Left lung (tissue), 10 donors: ENCODE measurements around the gene BICDL1. TPM values are rescaled to one million over a fixed set of nuclear protein-coding genes. Genes with fewer than 3 reads are reported as not detected.
A peak's percentile ranks its signal among the peaks of the same experiment; 100 is the strongest.

ENCODE experiments used
- ATAC-seq: fragments of 200-7000 bp; cut with Tn5 transposase; one replicate; pipeline ENCODE4 v1.9.1; 2020; ENCODE audit warnings: moderate library complexity
- DNase-seq, 4 donors: peaks; one replicate each; pipeline ENCODE4 v3.0.0-alpha.2; 2013 to 2020
- H3K27ac ChIP-seq, 2 donors: fragments of 200-600 bp; sonication (generic) in 1 of 2; one replicate each; pipeline versions ENCODE4 v1.5.0 to v1.8.0; 2020 to 2021
- H3K27me3 ChIP-seq, 2 donors: fragments of 200-600 bp; sonication (generic) in 1 of 2; one replicate each; pipeline versions ENCODE4 v1.5.0 to v1.8.0; 2020 to 2021
- H3K36me3 ChIP-seq, 2 donors: fragments of 200-600 bp; sonication (generic) in 1 of 2; one replicate each; pipeline versions ENCODE4 v1.5.0 to v1.8.0; 2020 to 2021
- H3K4me1 ChIP-seq, 2 donors: fragments of 200-600 bp; one replicate each; pipeline ENCODE4 v1.8.0; 2021
- H3K4me3 ChIP-seq, 2 donors: fragments of 200-600 bp; sonication (generic) in 1 of 2; one replicate each; pipeline versions ENCODE4 v1.5.0 to v1.8.0; 2020 to 2021; ENCODE audit warnings: mild to moderate bottlenecking in 1 of 2
- H3K9me3 ChIP-seq, 2 donors: fragments of 200-600 bp; sonication (generic) in 1 of 2; one replicate each; pipeline versions ENCODE4 v1.5.0 to v1.8.0; 2020 to 2021
- CTCF ChIP-seq, 2 donors: fragments of 200-600 bp; sonication (generic) in 1 of 2; IDR thresholded peaks; one replicate each; pipeline versions ENCODE4 v1.5.0 to v1.8.0; 2021; ENCODE audit warnings: antibody characterized with exemption in 2 of 2
- intact Hi-C, 2 donors: fragments of 100-400 bp; cut with DNase I; formaldehyde crosslinking; loops; one replicate each; pipeline versions ENCODE4 v1.11.2 to v1.14.2; 2022
- polyA plus RNA-seq, 6 donors: library from polyadenylated mRNA; unstranded; fragments of 120-200 nt; gene quantifications; one replicate each; pipeline ENCODE4 v1.2.1, GENCODE V29; 2013; ENCODE audit not compliant: insufficient read length in 6 of 6
- total RNA-seq, 2 donors: library from RNA; stranded (reverse); fragmentation: NEBNext Ultra II Directional; extraction: Animal tissue kit (Norgen Biotek cat#: 25700); gene quantifications; one replicate each; pipeline ENCODE4 v1.2.1, GENCODE V29; 2021
- donor health status: DM: no; HTN: yes; CAD: no.
- donor health status: DM: no; HTN: no; CAD: no.

The BICDL1 gene
- total and polyA plus RNA-seq, 8 donors: 1.8 to 12.0 (median 3.3) TPM

- H3K36me3 ChIP-seq: no peaks in the 10 kb centered on the region
- intact Hi-C loops: no loop called here
- DNase-seq (no peak), ATAC-seq (no peak)
- H3K9me3 ChIP-seq: no peaks in the 10 kb centered on the region
- H3K27me3 ChIP-seq: peaks cover 0 to 16% of the 10 kb centered on the region in 2 donors
- H3K27ac ChIP-seq: no peak overlapping the region
- H3K4me1 ChIP-seq: no peaks in the 10 kb centered on the region
- TF ChIP-seq CTCF (IDR thresholded peaks at IDR 0.05): no peak
- no peak overlapping the region for H3K4me3 ChIP-seq
These were observed 11.5 kb downstream of the BICDL1 start for GRCh38 chr12:120000556-120000955.

GRCh38 chr12:120006258-120006975, 17.4 kb downstream of the BICDL1 start:
- H3K27me3 ChIP-seq: no peaks in the 10 kb centered on the region
- no peaks in the 10 kb centered on the region for H3K9me3 ChIP-seq
- no peak overlapping the region for H3K4me3 ChIP-seq
- ATAC-seq: no peak
- TF ChIP-seq CTCF (IDR thresholded peaks at IDR 0.05): no peak
- DNase-seq: no peak
- intact Hi-C loops: no loop called here
- no peak overlapping the region for H3K27ac ChIP-seq
- no peaks in the 10 kb centered on the region for H3K36me3 ChIP-seq
- no peaks in the 10 kb centered on the region for H3K4me1 ChIP-seq

GRCh38 chr12:120007272-120007671, 18.2 kb downstream of the BICDL1 start:
- Histone ChIP-seq H3K4me1 (no peaks in the 10 kb centered on the region), H3K36me3 (no peaks in the 10 kb centered on the region), H3K27ac (no peak overlapping the region), H3K27me3 (no peaks in the 10 kb centered on the region), H3K9me3 (no peaks in the 10 kb centered on the region), H3K4me3 (no peak overlapping the region)
- intact Hi-C loops: no loop called here
- TF ChIP-seq CTCF (IDR thresholded peaks at IDR 0.05): no peak
- DNase-seq (no peak), ATAC-seq (peak; percentile 70)

GRCh38 chr12:120010661-120011230, 21.7 kb downstream of the BICDL1 start:
- DNase-seq: no peak
- Histone ChIP-seq H3K27me3 (no peaks in the 10 kb centered on the region), H3K4me1 (no peaks in the 10 kb centered on the region), H3K36me3 (no peaks in the 10 kb centered on the region), H3K9me3 (no peaks in the 10 kb centered on the region), H3K27ac (no peak overlapping the region), H3K4me3 (no peak overlapping the region)
- intact Hi-C loops: no loop called here
- no peak for ATAC-seq
- no peak for TF ChIP-seq CTCF (IDR thresholded peaks at IDR 0.05)

GRCh38 chr12:120012067-120012621, 23.1 kb downstream of the BICDL1 start:
- DNase-seq: no peak
- H3K27me3 ChIP-seq: no peaks in the 10 kb centered on the region
- no peak overlapping the region for H3K27ac ChIP-seq
- no peaks in the 10 kb centered on the region for H3K36me3 ChIP-seq
- no peak overlapping the region for H3K4me3 ChIP-seq
- no peak for TF ChIP-seq CTCF (IDR thresholded peaks at IDR 0.05)
- no peaks in the 10 kb centered on the region for H3K4me1 ChIP-seq
- H3K9me3 ChIP-seq: no peaks in the 10 kb centered on the region
- intact Hi-C loops: no loop called here
- ATAC-seq: no peak
